CD4-positive, alpha-beta T cell (primary cell): ENCODE results near the gene TRRAP. TPM values are rescaled to one million over a fixed set of nuclear protein-coding genes. Genes with fewer than 3 reads are reported as not detected.

ENCODE experiments used
- ATAC-seq: fragments of 200-7000 bp; cut with Tn5 transposase; one replicate; pipeline ENCODE4 v1.10.0; 2022; ENCODE audit warnings: mild to moderate bottlenecking; ENCODE audit not compliant: poor library complexity
- CTCF ChIA-PET: fragments of 350-600 bp; sonication (Branson Sonifier 250); formaldehyde crosslinking; loops from one replicate; lab custom pipeline; 2021; ENCODE audit warnings: antibody characterized with exemption, inconsistent platforms; lab: Charles Lee
- POLR2A ChIA-PET: fragments of 350-600 bp; sonication (Branson Sonifier 250); formaldehyde crosslinking; loops from one replicate; lab custom pipeline; 2021; ENCODE audit warnings: antibody characterized with exemption, inconsistent platforms; lab: Charles Lee
- DNase-seq, 14 experiments: peaks; one replicate each; pipeline ENCODE4 v3.0.0-alpha.2; 2013 to 2020; ENCODE audit warnings: mixed read lengths in 2 of 14
- H3K27ac ChIP-seq, 2 donors: one replicate each; pipeline versions ENCODE4 v1.5.1 to v1.7.0; 2013; ENCODE audit warnings: low read length in 2 of 2, low read depth in 1 of 2, mild to moderate bottlenecking in 1 of 2
- H3K27me3 ChIP-seq, 2 experiments: 1 replicate in 1 of 2; 2 replicates in 1 of 2; pipeline versions ENCODE4 v1.6.1 to v1.7.0; 2013; ENCODE audit warnings: low read length in 2 of 2, control low read depth in 1 of 2, mild to moderate bottlenecking in 1 of 2, moderate library complexity in 1 of 2; ENCODE audit not compliant: insufficient read depth in 2 of 2, control insufficient read depth in 1 of 2
- H3K36me3 ChIP-seq: one replicate; pipeline ENCODE4 v1.6.1; 2013; ENCODE audit warnings: low read length, control low read depth; ENCODE audit not compliant: insufficient read depth
- H3K4me1 ChIP-seq: one replicate; pipeline ENCODE4 v1.6.1; 2013; ENCODE audit warnings: low read length, control low read depth; ENCODE audit not compliant: insufficient read depth
- H3K4me3 ChIP-seq: one replicate; pipeline ENCODE4 v1.5.1; 2013; ENCODE audit warnings: mild to moderate bottlenecking, low read length, moderate library complexity
- H3K9me3 ChIP-seq, 2 experiments: 1 replicate in 1 of 2; 2 replicates in 1 of 2; pipeline versions ENCODE4 v1.6.1 to v1.7.0; 2013; ENCODE audit warnings: low read length in 2 of 2, mild to moderate bottlenecking in 2 of 2, control low read depth in 1 of 2, moderate library complexity in 1 of 2; ENCODE audit not compliant: control insufficient read depth in 1 of 2, insufficient read depth in 1 of 2
- H3K27ac Mint-ChIP-seq: one replicate; pipeline ENCODE4 v1.8.0; 2020; ENCODE audit warnings: mixed read lengths
- H3K27me3 Mint-ChIP-seq: one replicate; pipeline ENCODE4 v1.8.0; 2021; ENCODE audit warnings: mixed read lengths
- H3K36me3 Mint-ChIP-seq: one replicate; pipeline ENCODE4 v1.8.0; 2021; ENCODE audit warnings: low read depth, mixed read lengths
- H3K4me1 Mint-ChIP-seq: one replicate; pipeline ENCODE4 v1.8.0; 2021; ENCODE audit warnings: low read depth, mixed read lengths
- H3K4me3 Mint-ChIP-seq: one replicate; pipeline ENCODE4 v1.8.0; 2020; ENCODE audit warnings: mild to moderate bottlenecking, mixed read lengths
- H3K9me3 Mint-ChIP-seq: one replicate; pipeline ENCODE4 v1.8.0; 2020; ENCODE audit warnings: mixed read lengths
- intact Hi-C, 2 experiments: fragments of 100-400 bp; cut with DNase I in 1 of 2; cut with micrococcal nuclease in 1 of 2; formaldehyde crosslinking; loops; one replicate each; pipeline versions ENCODE4 v1.15.1 to v1.9.0; 2023 to 2025; cut with DNase I, micrococcal nuclease
- total RNA-seq, 174 experiments: library from RNA in 2 of 174; stranded (reverse) in 2 of 174; gene quantifications; one replicate each; pipeline ENCODE4 v1.2.3 and lab custom pipeline; 2021 to 2026
- TF ChIP-seq, protein P1 (sequence below): fragments of 200-600 bp; IDR thresholded peaks from one replicate; pipeline ENCODE4 v1.8.0; 2022; ENCODE audit warnings: antibody characterized with exemption, mild to moderate bottlenecking

Gene TRRAP
- total RNA-seq, 2 experiments from 2014 or later = 47.9 to 48.3 TPM

DNA sequence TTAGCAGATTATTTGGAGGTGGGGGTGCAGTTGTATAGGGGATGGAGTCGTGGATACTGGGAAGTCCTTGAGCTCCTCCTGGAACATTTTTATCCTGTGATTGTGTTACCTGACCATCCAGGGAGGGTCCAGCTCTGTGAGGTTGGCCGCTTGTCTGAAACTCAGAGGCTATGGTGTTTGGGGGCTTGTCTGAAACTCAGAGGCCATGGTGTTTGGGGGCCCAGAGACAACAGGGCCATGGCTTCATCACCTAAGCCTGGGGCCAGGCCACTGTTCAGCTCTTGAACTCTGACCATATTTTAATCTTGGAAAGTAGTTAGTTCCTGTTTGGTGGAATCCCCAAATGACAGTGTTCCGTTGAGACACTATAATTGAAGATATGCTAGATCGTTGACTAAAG, 66.1 kb downstream of the TRRAP start:
- intact Hi-C loops = no loop called here
- Mint-ChIP-seq H3K27me3 (no peaks in the 10 kb centered on the region), H3K4me3 (no peak overlapping the region), H3K4me1 (no peaks in the 10 kb centered on the region), H3K27ac (no peak overlapping the region), H3K9me3 (no peaks in the 10 kb centered on the region), H3K36me3 (peaks cover 83% of the 10 kb centered on the region)
- TF ChIP-seq, protein P1, sequence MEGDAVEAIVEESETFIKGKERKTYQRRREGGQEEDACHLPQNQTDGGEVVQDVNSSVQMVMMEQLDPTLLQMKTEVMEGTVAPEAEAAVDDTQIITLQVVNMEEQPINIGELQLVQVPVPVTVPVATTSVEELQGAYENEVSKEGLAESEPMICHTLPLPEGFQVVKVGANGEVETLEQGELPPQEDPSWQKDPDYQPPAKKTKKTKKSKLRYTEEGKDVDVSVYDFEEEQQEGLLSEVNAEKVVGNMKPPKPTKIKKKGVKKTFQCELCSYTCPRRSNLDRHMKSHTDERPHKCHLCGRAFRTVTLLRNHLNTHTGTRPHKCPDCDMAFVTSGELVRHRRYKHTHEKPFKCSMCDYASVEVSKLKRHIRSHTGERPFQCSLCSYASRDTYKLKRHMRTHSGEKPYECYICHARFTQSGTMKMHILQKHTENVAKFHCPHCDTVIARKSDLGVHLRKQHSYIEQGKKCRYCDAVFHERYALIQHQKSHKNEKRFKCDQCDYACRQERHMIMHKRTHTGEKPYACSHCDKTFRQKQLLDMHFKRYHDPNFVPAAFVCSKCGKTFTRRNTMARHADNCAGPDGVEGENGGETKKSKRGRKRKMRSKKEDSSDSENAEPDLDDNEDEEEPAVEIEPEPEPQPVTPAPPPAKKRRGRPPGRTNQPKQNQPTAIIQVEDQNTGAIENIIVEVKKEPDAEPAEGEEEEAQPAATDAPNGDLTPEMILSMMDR = no peak
- Histone ChIP-seq H3K36me3 (peaks cover 93% of the 10 kb centered on the region), H3K9me3 (no peaks in the 10 kb centered on the region), H3K4me1 (no peaks in the 10 kb centered on the region), H3K27ac (no peak overlapping the region), H3K4me3 (no peak overlapping the region), H3K27me3 (no peaks in the 10 kb centered on the region)
- ChIA-PET POLR2A (no interaction called here), CTCF (no interaction called here)
- no peak for DNase-seq
- no peak for ATAC-seq

DNA sequence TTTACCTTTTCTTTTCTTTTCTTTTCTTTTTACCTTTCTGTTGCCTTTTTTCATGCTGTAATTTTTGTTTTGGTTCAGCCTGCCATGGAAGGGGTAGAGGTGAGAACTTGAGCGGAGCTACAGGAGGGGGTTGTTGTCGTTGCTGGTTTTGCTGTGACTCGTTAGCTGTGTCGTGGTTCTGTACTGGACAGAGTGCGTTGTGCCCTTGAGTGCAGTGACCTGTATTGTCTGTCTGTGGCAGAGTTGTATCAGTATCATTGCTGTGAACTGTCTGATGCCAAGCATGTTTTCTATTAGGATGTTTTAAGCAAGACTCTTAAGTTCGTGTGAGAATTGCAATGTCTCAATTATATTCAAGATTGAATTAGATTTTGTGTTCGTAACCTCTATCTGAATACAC, 67.5 kb downstream of the TRRAP start:
- no peak overlapping the region for H3K27ac Mint-ChIP-seq
- Histone ChIP-seq H3K27me3 (no peaks in the 10 kb centered on the region), H3K4me1 (no peaks in the 10 kb centered on the region), H3K4me3 (no peak overlapping the region), H3K9me3 (no peaks in the 10 kb centered on the region), H3K27ac (no peak overlapping the region), H3K36me3 (peaks cover 93% of the 10 kb centered on the region)
- ATAC-seq = no peak
- ChIA-PET POLR2A (no interaction called here), CTCF (no interaction called here)
- peaks cover 86% of the 10 kb centered on the region for H3K36me3 Mint-ChIP-seq
- intact Hi-C loops = no loop called here
- no peak overlapping the region for H3K4me3 Mint-ChIP-seq
- H3K27me3 Mint-ChIP-seq = no peaks in the 10 kb centered on the region
- TF ChIP-seq, protein P1 = no peak
- no peak for DNase-seq
- no peaks in the 10 kb centered on the region for H3K4me1 Mint-ChIP-seq
- H3K9me3 Mint-ChIP-seq = no peaks in the 10 kb centered on the region

DNA sequence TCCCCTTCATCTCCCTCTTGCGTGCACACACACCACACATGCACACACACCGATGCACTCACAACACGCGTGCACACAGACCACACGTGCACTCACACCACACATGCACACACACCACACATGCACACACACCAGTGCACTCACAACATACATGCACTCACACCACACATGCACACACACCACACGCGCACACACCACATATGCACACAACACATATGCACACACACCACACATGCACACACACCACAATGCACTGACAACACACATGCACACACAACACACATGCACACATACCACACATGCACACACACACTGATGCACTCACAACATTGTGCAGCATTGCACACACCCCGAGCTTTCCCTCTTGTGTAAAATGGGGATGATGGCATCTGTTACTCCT, 68.1 kb downstream of the TRRAP start:
- Mint-ChIP-seq H3K4me1 (no peaks in the 10 kb centered on the region), H3K27ac (no peak overlapping the region), H3K4me3 (no peak overlapping the region), H3K9me3 (no peaks in the 10 kb centered on the region), H3K27me3 (no peaks in the 10 kb centered on the region), H3K36me3 (peaks cover 86% of the 10 kb centered on the region)
- Histone ChIP-seq H3K27me3 (no peaks in the 10 kb centered on the region), H3K9me3 (no peaks in the 10 kb centered on the region), H3K27ac (no peak overlapping the region), H3K36me3 (peaks cover 93% of the 10 kb centered on the region), H3K4me3 (no peak overlapping the region), H3K4me1 (no peaks in the 10 kb centered on the region)
- TF ChIP-seq, protein P1 = no peak
- ATAC-seq (no peak), DNase-seq (no peak)
- ChIA-PET CTCF (no interaction called here), POLR2A (no interaction called here)
- intact Hi-C loops = no loop called here
